Panc1 (cell line): ENCODE data around the gene AK8. TPM values are rescaled to one million over a fixed set of nuclear protein-coding genes. Genes with fewer than 3 reads are reported as not detected.

Experiments
- ATAC-seq: fragments of 200-7000 bp; cut with Tn5 transposase; 2 replicates; pipeline ENCODE4 v1.9.1; 2020; ENCODE audit warnings: mild to moderate bottlenecking, moderate library complexity
- BruUV-seq: library from RNA; stranded (reverse); fragments of 400-500 nt; replicated peaks from 2 replicates; lab custom pipeline; 2021; lab: Mats Ljungman, UMichigan
- CTCF ChIA-PET: fragments of 300-600 bp; sonication (Branson Sonifier 250); formaldehyde crosslinking; loops from one replicate; lab custom pipeline; 2022; ENCODE audit warnings: antibody characterized with exemption; lab: Charles Lee
- POLR2A ChIA-PET: fragments of 300-600 bp; sonication (Branson Sonifier 250); formaldehyde crosslinking; loops from one replicate; lab custom pipeline; 2022; ENCODE audit warnings: antibody characterized with exemption; lab: Charles Lee
- DNase-seq: peaks from one replicate; pipeline ENCODE4 v3.0.0-alpha.2; 2010; ENCODE audit warnings: low read depth, low spot score
- H3K27ac ChIP-seq: 2 replicates; pipeline ENCODE4 v1.5.1; 2011; ENCODE audit warnings: mild to moderate bottlenecking, low read length, inconsistent platforms
- H3K27me3 ChIP-seq: fragments of 200-500 bp; sonication (Bioruptor generic); 2 replicates; pipeline ENCODE4 v1.6.0; 2014; ENCODE audit warnings: low read length, inconsistent platforms; ENCODE audit not compliant: control insufficient read depth, insufficient read depth
- H3K36me3 ChIP-seq: fragments of 200-500 bp; sonication (Bioruptor generic); 2 replicates; pipeline ENCODE4 v1.5.1; 2014; ENCODE audit warnings: inconsistent platforms, mild to moderate bottlenecking, low read length, moderate library complexity; ENCODE audit not compliant: control insufficient read depth, insufficient read depth
- H3K4me1 ChIP-seq: 2 replicates; pipeline ENCODE4 v1.5.1; 2011; ENCODE audit warnings: inconsistent platforms, mild to moderate bottlenecking, low read length, moderate library complexity; ENCODE audit not compliant: control insufficient read depth, insufficient read depth
- H3K4me3 ChIP-seq, 2 experiments: 2 replicates each; pipeline ENCODE4 v1.5.1; 2011 to 2012; ENCODE audit warnings: low read depth in 2 of 2, low read length in 2 of 2, mild to moderate bottlenecking in 2 of 2, inconsistent platforms in 1 of 2, moderate library complexity in 1 of 2
- H3K9me3 ChIP-seq: fragments of 200-500 bp; sonication (Bioruptor generic); 2 replicates; pipeline ENCODE4 v1.5.1; 2014; ENCODE audit warnings: low read depth, mild to moderate bottlenecking, inconsistent platforms, low read length, moderate library complexity; ENCODE audit not compliant: control insufficient read depth, insufficient read depth
- CTCF ChIP-seq: fragments of 450-650 bp; IDR thresholded peaks from 2 replicates; pipeline ENCODE4 v1.5.1; 2017; ENCODE audit warnings: mild to moderate bottlenecking
- POLR2AphosphoS5 ChIP-seq: IDR thresholded peaks from 2 replicates; pipeline ENCODE4 v1.6.1; 2012; ENCODE audit warnings: mild to moderate bottlenecking, low read depth, low read length, moderate library complexity
- REST ChIP-seq, 2 experiments: IDR thresholded peaks; 2 replicates each; pipeline ENCODE4 v1.6.1; 2011 to 2012; ENCODE audit warnings: low read depth in 2 of 2, control low read depth in 1 of 2, low read length in 1 of 2, mild to moderate bottlenecking in 1 of 2, moderate library complexity in 1 of 2; ENCODE audit not compliant: insufficient read depth in 1 of 2
- SIN3A ChIP-seq: IDR thresholded peaks from 2 replicates; pipeline ENCODE4 v1.6.1; 2012; ENCODE audit warnings: low read depth, mild to moderate bottlenecking, low read length, moderate library complexity, borderline replicate concordance; ENCODE audit not compliant: insufficient read depth
- TCF7L2 ChIP-seq: IDR thresholded peaks from 2 replicates; pipeline ENCODE4 v1.6.1; 2011; ENCODE audit warnings: mild to moderate bottlenecking, low read depth, low read length, inconsistent platforms
- in situ Hi-C: cut with HindIII; loops from 2 replicates; pipeline ENCODE4 v1.10.0; 2016; ENCODE audit warnings: low sequenced_read_pairs, low pct_unique_long_range_greater_than_20kb
- intact Hi-C: fragments of 100-400 bp; cut with micrococcal nuclease; formaldehyde crosslinking; loops from one replicate; pipeline ENCODE4 v1.10.0; 2022; ENCODE audit not compliant: unreplicated experiment
- total RNA-seq: library from RNA; stranded (reverse); gene quantifications from one replicate; pipeline ENCODE4 v1.2.1, GENCODE V29; 2021; ENCODE audit not compliant: unreplicated experiment

Gene AK8
- total RNA-seq, 1 experiment from 2014 or later: 0.39 TPM

GRCh38 chr9:132826621-132827365 lies 51.3 kb downstream of the AK8 start:
- H3K27ac ChIP-seq: no peak overlapping the region
- in situ Hi-C loops: no loop called here
- CTCF ChIA-PET: no interaction called here
- POLR2A ChIA-PET: no interaction called here
- TF ChIP-seq TCF7L2: no peak
- TF ChIP-seq REST (IDR thresholded peaks at IDR 0.05; ENCODE audit: insufficient read depth in 1 of 2, low read depth in 2 of 2, low read length in 1 of 2): no peak
- BruUV-seq: no TSS peak
- H3K27me3 ChIP-seq: peaks cover 2% of the 10 kb centered on the region; the same call in 1 of the 2 replicates
- DNase-seq (no peak), ATAC-seq (no peak)
- H3K9me3 ChIP-seq: no peaks in the 10 kb centered on the region
- intact Hi-C loops: no loop called here
- H3K4me1 ChIP-seq: no peaks in the 10 kb centered on the region
- no peaks in the 10 kb centered on the region for H3K36me3 ChIP-seq
- no peak overlapping the region for H3K4me3 ChIP-seq

GRCh38 chr9:132826131-132826530 lies 52.0 kb downstream of the AK8 start:
- H3K4me3 ChIP-seq: no peak overlapping the region
- POLR2A ChIA-PET: no interaction called here
- H3K27ac ChIP-seq: no peak overlapping the region
- BruUV-seq: no TSS peak
- CTCF ChIA-PET: no interaction called here
- H3K27me3 ChIP-seq: peaks cover 2% of the 10 kb centered on the region; the same call in 1 of the 2 replicates
- no peak for TF ChIP-seq POLR2AphosphoS5
- TF ChIP-seq SIN3A: no peak
- no peak for TF ChIP-seq CTCF
- TF ChIP-seq TCF7L2: no peak
- no peak for TF ChIP-seq REST (IDR thresholded peaks at IDR 0.05; ENCODE audit: insufficient read depth in 1 of 2, low read depth in 2 of 2, low read length in 1 of 2)
- DNase-seq (no peak), ATAC-seq (no peak)
- no peaks in the 10 kb centered on the region for H3K36me3 ChIP-seq
- no peaks in the 10 kb centered on the region for H3K4me1 ChIP-seq
- in situ Hi-C loops: no loop called here
- no peaks in the 10 kb centered on the region for H3K9me3 ChIP-seq
- intact Hi-C loops: no loop called here
